GM23338 (cell line): Measurements from ENCODE around the gene COPB2. TPM values are rescaled to one million over a fixed set of nuclear protein-coding genes. Genes with fewer than 3 reads are reported as not detected.

ENCODE experiments used
- ATAC-seq: fragments of 200-7000 bp; cut with Tn5 transposase; 3 replicates; pipeline ENCODE4 v1.9.1; 2020
- DNase-seq: peaks from one replicate; pipeline ENCODE4 v3.0.0-alpha.2; 2015; ENCODE audit warnings: low spot score
- H2AFZ ChIP-seq: fragments of 200-600 bp; sonication (generic); 2 replicates; pipeline ENCODE4 v1.8.0; 2016; ENCODE audit warnings: antibody characterized with exemption, mild to moderate bottlenecking, moderate library complexity
- H3F3A ChIP-seq: fragments of 200-600 bp; sonication (generic); replicated peaks from 2 replicates; pipeline ENCODE4 v1.8.0; 2017; ENCODE audit warnings: antibody characterized with exemption, mixed run types, low read depth
- H3K27ac ChIP-seq: fragments of 200-600 bp; sonication (generic); 2 replicates; pipeline ENCODE4 v1.6.1; 2016; ENCODE audit warnings: low read depth
- H3K27me3 ChIP-seq: fragments of 200-600 bp; sonication (generic); 2 replicates; pipeline ENCODE4 v1.8.0; 2016; ENCODE audit warnings: mild to moderate bottlenecking, mixed run types, moderate library complexity; ENCODE audit not compliant: insufficient read depth
- H3K36me3 ChIP-seq: fragments of 200-600 bp; sonication (generic); 2 replicates; pipeline ENCODE4 v1.8.0; 2016; ENCODE audit warnings: mild to moderate bottlenecking; ENCODE audit not compliant: insufficient read depth
- H3K4me1 ChIP-seq: fragments of 200-600 bp; sonication (generic); 2 replicates; pipeline ENCODE4 v1.8.0; 2016; ENCODE audit warnings: mild to moderate bottlenecking, moderate library complexity; ENCODE audit not compliant: insufficient read depth
- H3K4me2 ChIP-seq: fragments of 200-600 bp; sonication (generic); 2 replicates; pipeline ENCODE4 v1.7.1; 2017; ENCODE audit warnings: mixed run types
- H3K4me3 ChIP-seq: fragments of 200-600 bp; sonication (generic); 2 replicates; pipeline ENCODE4 v1.6.1; 2016; ENCODE audit warnings: mixed run types
- H3K79me2 ChIP-seq: fragments of 200-600 bp; sonication (generic); replicated peaks from 2 replicates; pipeline ENCODE4 v1.8.0; 2017; ENCODE audit warnings: mild to moderate bottlenecking; ENCODE audit not compliant: insufficient read depth
- H3K9me2 ChIP-seq: fragments of 200-600 bp; sonication (generic); 2 replicates; pipeline ENCODE4 v1.8.0; 2017; ENCODE audit not compliant: insufficient read depth
- H4K20me1 ChIP-seq: fragments of 200-600 bp; sonication (generic); replicated peaks from 2 replicates; pipeline ENCODE4 v1.8.0; 2017; ENCODE audit warnings: mild to moderate bottlenecking; ENCODE audit not compliant: insufficient read depth
- H3K27ac Mint-ChIP-seq: 2 replicates; pipeline ENCODE4 v1.8.0; 2020; ENCODE audit warnings: inconsistent platforms, mild to moderate bottlenecking, moderate library complexity, mixed read lengths
- H3K27me3 Mint-ChIP-seq: 3 replicates; pipeline ENCODE4 v1.8.0; 2022; ENCODE audit warnings: low read depth, mild to moderate bottlenecking, moderate library complexity, mixed read lengths, inconsistent platforms; ENCODE audit not compliant: insufficient read depth, poor library complexity
- H3K36me3 Mint-ChIP-seq: 3 replicates; pipeline ENCODE4 v1.8.0; 2021; ENCODE audit warnings: low read depth, mild to moderate bottlenecking, inconsistent platforms, moderate library complexity, mixed read lengths
- H3K4me1 Mint-ChIP-seq: 3 replicates; pipeline ENCODE4 v1.8.0; 2020; ENCODE audit warnings: mild to moderate bottlenecking, inconsistent platforms, mixed read lengths
- H3K4me3 Mint-ChIP-seq: 3 replicates; pipeline ENCODE4 v1.8.0; 2021; ENCODE audit warnings: moderate library complexity, mild to moderate bottlenecking, inconsistent platforms, mixed read lengths
- H3K9me3 Mint-ChIP-seq: 3 replicates; pipeline ENCODE4 v1.8.0; 2020; ENCODE audit warnings: moderate library complexity, mild to moderate bottlenecking, inconsistent platforms, mixed read lengths
- CREB1 ChIP-seq: fragments of 250-450 bp; sonication (Bioruptor Pico); IDR thresholded peaks from 2 replicates; pipeline ENCODE4 v1.5.0; 2020; ENCODE audit warnings: low read depth, mild to moderate bottlenecking, moderate library complexity
- EZH2 ChIP-seq: fragments of 200-600 bp; sonication (generic); IDR thresholded peaks from one replicate; pipeline ENCODE4 v1.8.0; 2017; ENCODE audit warnings: antibody characterized with exemption, mild to moderate bottlenecking, low read depth; ENCODE audit not compliant: unreplicated experiment
- EZH2phosphoT487 ChIP-seq: fragments of 200-600 bp; sonication (generic); IDR thresholded peaks from one replicate; pipeline ENCODE4 v1.8.1; 2018; ENCODE audit warnings: antibody characterized with exemption; ENCODE audit not compliant: unreplicated experiment
- JUNB ChIP-seq: IDR thresholded peaks from one replicate; pipeline ENCODE4 v1.6.1; 2016; ENCODE audit warnings: antibody characterized with exemption; ENCODE audit not compliant: unreplicated experiment
- NANOG ChIP-seq: IDR thresholded peaks from 2 replicates; pipeline ENCODE4 v1.6.1; 2016; ENCODE audit warnings: antibody characterized with exemption, borderline replicate concordance
- POLR2AphosphoS5 ChIP-seq: IDR thresholded peaks from 2 replicates; pipeline ENCODE4 v1.6.1; 2016; ENCODE audit warnings: antibody characterized with exemption, low read depth
- STAT1 ChIP-seq: IDR thresholded peaks from one replicate; pipeline ENCODE4 v1.6.1; 2016; ENCODE audit warnings: antibody characterized with exemption; ENCODE audit not compliant: unreplicated experiment
- ZNF114 ChIP-seq: fragments of 250-450 bp; sonication (Bioruptor Pico); IDR thresholded peaks from 2 replicates; pipeline ENCODE4 v1.5.0; 2020; ENCODE audit warnings: mild to moderate bottlenecking, moderate library complexity
- ZNF331 ChIP-seq: fragments of 250-450 bp; sonication (Bioruptor Pico); IDR thresholded peaks from 2 replicates; pipeline ENCODE4 v1.5.0; 2020; ENCODE audit warnings: low read depth, mild to moderate bottlenecking, moderate library complexity
- polyA plus RNA-seq: library from polyadenylated mRNA; unstranded; fragments of >200 nt; fragmentation: Nextera tagmentation; extraction: Ambion mirVana; gene quantifications from 2 replicates; pipeline ENCODE4 v1.2.1, GENCODE V29; 2016
- total RNA-seq: library from RNA; depleted of rRNA; stranded (reverse); fragments of >200 nt; shearing (Covaris generic); gene quantifications from 2 replicates; pipeline ENCODE4 v1.2.3, GENCODE V29; 2014
- TF ChIP-seq, protein P1 (sequence below): IDR thresholded peaks from one replicate; pipeline ENCODE4 v1.6.1; 2018; ENCODE audit warnings: antibody characterized with exemption; ENCODE audit not compliant: unreplicated experiment
- TF ChIP-seq, protein P2 (sequence below): IDR thresholded peaks from 2 replicates; pipeline ENCODE4 v1.6.1; 2016; ENCODE audit warnings: antibody characterized with exemption
- TF ChIP-seq, protein P3 (sequence below), 2 experiments: fragments of 200-600 bp in 1 of 2; sonication (generic) in 1 of 2; conservative IDR thresholded peaks; 2 replicates each; pipeline versions ENCODE4 v1.5.1 to v1.6.1; 2016 to 2017; ENCODE audit warnings: antibody characterized with exemption in 2 of 2, low read depth in 2 of 2, mild to moderate bottlenecking in 2 of 2, moderate library complexity in 1 of 2

Gene COPB2
- total and polyA plus RNA-seq, 2 experiments from 2014 or later = 48.2 to 89.1 TPM

DNA sequence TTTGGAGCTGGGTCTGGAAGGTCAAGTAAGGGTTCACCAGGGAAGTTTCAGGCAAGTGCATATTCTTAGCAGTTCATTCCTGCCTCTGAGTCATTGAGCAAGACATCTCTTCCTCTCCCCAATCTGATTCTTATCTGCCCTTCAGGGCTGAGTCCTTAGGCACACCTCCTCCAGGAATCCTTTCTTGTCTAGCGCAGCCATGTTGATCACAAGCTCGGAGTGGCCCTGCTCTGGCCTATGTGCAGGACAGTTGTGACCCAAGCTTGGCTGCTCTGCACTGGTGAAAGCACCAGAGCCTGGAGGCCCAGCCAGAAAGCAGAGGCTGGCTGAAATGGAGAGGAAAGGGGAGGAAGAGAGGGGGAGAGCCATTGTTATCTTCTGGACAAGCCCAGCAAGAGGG, 76.5 kb downstream of the COPB2 start:
- H3K27ac Mint-ChIP-seq = no peak overlapping the region
- H3K4me3 Mint-ChIP-seq = no peak overlapping the region

DNA sequence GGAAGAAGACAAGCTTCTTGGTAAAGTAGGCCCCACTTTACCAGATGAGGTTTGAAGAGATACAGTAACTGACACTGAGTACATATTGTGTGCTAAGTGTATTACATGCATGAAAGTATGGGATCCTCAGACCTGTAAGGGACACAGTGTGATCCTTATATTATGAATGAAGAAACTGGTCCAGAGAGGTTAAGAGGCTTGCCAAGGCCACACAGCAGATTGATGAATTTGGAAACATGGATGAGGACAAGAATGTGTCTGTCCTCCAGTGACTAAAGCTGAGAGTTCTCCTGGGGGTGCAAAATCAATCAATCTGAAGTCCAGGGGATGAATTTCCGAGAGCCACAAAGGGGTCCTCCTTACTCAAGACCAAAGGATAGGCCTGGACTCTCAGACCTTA, 77.0 kb downstream of the COPB2 start:
- Histone ChIP-seq H2AFZ (no peak overlapping the region), H3K4me3 (no peak overlapping the region), H3K4me1 (no peaks in the 10 kb centered on the region; the same call in 1 of the 2 replicates), H3K27ac (no peak overlapping the region), H3K4me2 (no peak overlapping the region), H3F3A (no peaks in the 10 kb centered on the region), H3K79me2 (no peaks in the 10 kb centered on the region), H3K27me3 (no peaks in the 10 kb centered on the region), H3K9me2 (no peaks in the 10 kb centered on the region), H4K20me1 (no peaks in the 10 kb centered on the region), H3K36me3 (no peaks in the 10 kb centered on the region)
- Mint-ChIP-seq H3K36me3 (no peaks in the 10 kb centered on the region; the same call in 2 of the 3 replicates), H3K27me3 (peaks cover 3% of the 10 kb centered on the region), H3K4me1 (peaks cover 6% of the 10 kb centered on the region), H3K9me3 (no peaks in the 10 kb centered on the region), H3K4me3 (no peak overlapping the region), H3K27ac (no peak overlapping the region)
- DNase-seq = no peak
- ATAC-seq = no peak
- TF ChIP-seq POLR2AphosphoS5 (no peak), ZNF331 (CRISPR knock-in tag) (no peak), EZH2 (no peak), NANOG (no peak), STAT1 (no peak), ZNF114 (CRISPR knock-in tag) (no peak)
- TF ChIP-seq, protein P1, sequence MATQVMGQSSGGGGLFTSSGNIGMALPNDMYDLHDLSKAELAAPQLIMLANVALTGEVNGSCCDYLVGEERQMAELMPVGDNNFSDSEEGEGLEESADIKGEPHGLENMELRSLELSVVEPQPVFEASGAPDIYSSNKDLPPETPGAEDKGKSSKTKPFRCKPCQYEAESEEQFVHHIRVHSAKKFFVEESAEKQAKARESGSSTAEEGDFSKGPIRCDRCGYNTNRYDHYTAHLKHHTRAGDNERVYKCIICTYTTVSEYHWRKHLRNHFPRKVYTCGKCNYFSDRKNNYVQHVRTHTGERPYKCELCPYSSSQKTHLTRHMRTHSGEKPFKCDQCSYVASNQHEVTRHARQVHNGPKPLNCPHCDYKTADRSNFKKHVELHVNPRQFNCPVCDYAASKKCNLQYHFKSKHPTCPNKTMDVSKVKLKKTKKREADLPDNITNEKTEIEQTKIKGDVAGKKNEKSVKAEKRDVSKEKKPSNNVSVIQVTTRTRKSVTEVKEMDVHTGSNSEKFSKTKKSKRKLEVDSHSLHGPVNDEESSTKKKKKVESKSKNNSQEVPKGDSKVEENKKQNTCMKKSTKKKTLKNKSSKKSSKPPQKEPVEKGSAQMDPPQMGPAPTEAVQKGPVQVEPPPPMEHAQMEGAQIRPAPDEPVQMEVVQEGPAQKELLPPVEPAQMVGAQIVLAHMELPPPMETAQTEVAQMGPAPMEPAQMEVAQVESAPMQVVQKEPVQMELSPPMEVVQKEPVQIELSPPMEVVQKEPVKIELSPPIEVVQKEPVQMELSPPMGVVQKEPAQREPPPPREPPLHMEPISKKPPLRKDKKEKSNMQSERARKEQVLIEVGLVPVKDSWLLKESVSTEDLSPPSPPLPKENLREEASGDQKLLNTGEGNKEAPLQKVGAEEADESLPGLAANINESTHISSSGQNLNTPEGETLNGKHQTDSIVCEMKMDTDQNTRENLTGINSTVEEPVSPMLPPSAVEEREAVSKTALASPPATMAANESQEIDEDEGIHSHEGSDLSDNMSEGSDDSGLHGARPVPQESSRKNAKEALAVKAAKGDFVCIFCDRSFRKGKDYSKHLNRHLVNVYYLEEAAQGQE = no peak
- TF ChIP-seq, protein P2, sequence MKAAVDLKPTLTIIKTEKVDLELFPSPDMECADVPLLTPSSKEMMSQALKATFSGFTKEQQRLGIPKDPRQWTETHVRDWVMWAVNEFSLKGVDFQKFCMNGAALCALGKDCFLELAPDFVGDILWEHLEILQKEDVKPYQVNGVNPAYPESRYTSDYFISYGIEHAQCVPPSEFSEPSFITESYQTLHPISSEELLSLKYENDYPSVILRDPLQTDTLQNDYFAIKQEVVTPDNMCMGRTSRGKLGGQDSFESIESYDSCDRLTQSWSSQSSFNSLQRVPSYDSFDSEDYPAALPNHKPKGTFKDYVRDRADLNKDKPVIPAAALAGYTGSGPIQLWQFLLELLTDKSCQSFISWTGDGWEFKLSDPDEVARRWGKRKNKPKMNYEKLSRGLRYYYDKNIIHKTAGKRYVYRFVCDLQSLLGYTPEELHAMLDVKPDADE = no peak

More for the DNA sequence above, 76.5 kb downstream of the COPB2 start:
- no peaks in the 10 kb centered on the region for H3K79me2 ChIP-seq
- H3F3A ChIP-seq = no peaks in the 10 kb centered on the region
- H3K4me2 ChIP-seq = no peak overlapping the region
- H3K36me3 Mint-ChIP-seq = no peaks in the 10 kb centered on the region; the same call in 2 of the 3 replicates
- H3K36me3 ChIP-seq = no peaks in the 10 kb centered on the region
- H3K4me1 ChIP-seq = no peaks in the 10 kb centered on the region; the same call in 1 of the 2 replicates
- no peak overlapping the region for H3K4me3 ChIP-seq
- TF ChIP-seq EZH2 (no peak), CREB1 (CRISPR knock-in tag) (no peak), STAT1 (no peak), JUNB (no peak), EZH2phosphoT487 (no peak), NANOG (no peak), ZNF331 (CRISPR knock-in tag) (no peak), POLR2AphosphoS5 (no peak)
- TF ChIP-seq, protein P3, sequence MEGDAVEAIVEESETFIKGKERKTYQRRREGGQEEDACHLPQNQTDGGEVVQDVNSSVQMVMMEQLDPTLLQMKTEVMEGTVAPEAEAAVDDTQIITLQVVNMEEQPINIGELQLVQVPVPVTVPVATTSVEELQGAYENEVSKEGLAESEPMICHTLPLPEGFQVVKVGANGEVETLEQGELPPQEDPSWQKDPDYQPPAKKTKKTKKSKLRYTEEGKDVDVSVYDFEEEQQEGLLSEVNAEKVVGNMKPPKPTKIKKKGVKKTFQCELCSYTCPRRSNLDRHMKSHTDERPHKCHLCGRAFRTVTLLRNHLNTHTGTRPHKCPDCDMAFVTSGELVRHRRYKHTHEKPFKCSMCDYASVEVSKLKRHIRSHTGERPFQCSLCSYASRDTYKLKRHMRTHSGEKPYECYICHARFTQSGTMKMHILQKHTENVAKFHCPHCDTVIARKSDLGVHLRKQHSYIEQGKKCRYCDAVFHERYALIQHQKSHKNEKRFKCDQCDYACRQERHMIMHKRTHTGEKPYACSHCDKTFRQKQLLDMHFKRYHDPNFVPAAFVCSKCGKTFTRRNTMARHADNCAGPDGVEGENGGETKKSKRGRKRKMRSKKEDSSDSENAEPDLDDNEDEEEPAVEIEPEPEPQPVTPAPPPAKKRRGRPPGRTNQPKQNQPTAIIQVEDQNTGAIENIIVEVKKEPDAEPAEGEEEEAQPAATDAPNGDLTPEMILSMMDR (conservative IDR thresholded peaks at IDR 0.05; ENCODE audit: low read depth in 2 of 2) = no peak
- TF ChIP-seq, protein P1 = no peak
- H2AFZ ChIP-seq = no peak overlapping the region
- H3K9me2 ChIP-seq = no peaks in the 10 kb centered on the region
- no peak overlapping the region for H3K27ac ChIP-seq
- no peaks in the 10 kb centered on the region for H4K20me1 ChIP-seq
- peaks cover 2% of the 10 kb centered on the region for H3K27me3 Mint-ChIP-seq
- ATAC-seq (no peak), DNase-seq (no peak)
- peaks cover 6% of the 10 kb centered on the region; the same call in 2 of the 3 replicates for H3K4me1 Mint-ChIP-seq
- H3K27me3 ChIP-seq = no peaks in the 10 kb centered on the region
- H3K9me3 Mint-ChIP-seq = no peaks in the 10 kb centered on the region
